Measurements from ENCODE around the gene SYK.

SYK gene

DNA sequence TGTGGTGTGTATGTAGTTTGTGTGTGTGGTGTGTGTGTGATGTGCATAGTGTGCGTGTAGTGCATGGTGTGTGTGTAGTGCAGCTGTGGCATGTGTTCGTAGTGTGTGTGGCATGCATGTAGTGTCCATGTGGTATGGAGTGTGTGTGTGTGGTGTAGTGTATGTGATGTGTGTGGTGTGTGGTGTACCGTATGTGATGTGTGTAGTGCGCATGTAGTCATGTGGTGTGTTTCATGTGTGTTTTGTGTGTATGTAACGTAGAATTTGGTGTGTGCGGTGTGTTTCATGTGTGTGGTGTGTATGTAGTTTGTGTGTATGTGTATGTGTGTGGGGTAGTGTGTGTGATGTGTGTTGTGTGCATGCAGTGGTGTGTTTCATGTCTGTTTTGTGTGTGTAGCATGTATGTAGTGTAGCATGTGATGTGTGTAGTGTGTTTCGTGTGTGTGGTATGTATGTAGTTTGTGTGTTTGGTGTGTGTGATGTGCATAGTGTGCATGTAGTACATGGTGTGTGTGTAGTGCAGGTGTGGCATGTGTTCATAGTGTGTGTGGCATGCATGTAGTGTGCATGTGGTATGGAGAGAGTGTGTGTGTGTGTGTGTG, 40.7 kb downstream of the SYK start:
- TF ChIP-seq, protein P1, sequence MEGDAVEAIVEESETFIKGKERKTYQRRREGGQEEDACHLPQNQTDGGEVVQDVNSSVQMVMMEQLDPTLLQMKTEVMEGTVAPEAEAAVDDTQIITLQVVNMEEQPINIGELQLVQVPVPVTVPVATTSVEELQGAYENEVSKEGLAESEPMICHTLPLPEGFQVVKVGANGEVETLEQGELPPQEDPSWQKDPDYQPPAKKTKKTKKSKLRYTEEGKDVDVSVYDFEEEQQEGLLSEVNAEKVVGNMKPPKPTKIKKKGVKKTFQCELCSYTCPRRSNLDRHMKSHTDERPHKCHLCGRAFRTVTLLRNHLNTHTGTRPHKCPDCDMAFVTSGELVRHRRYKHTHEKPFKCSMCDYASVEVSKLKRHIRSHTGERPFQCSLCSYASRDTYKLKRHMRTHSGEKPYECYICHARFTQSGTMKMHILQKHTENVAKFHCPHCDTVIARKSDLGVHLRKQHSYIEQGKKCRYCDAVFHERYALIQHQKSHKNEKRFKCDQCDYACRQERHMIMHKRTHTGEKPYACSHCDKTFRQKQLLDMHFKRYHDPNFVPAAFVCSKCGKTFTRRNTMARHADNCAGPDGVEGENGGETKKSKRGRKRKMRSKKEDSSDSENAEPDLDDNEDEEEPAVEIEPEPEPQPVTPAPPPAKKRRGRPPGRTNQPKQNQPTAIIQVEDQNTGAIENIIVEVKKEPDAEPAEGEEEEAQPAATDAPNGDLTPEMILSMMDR (IDR thresholded peaks at IDR 0.05), result no peak

DNA sequence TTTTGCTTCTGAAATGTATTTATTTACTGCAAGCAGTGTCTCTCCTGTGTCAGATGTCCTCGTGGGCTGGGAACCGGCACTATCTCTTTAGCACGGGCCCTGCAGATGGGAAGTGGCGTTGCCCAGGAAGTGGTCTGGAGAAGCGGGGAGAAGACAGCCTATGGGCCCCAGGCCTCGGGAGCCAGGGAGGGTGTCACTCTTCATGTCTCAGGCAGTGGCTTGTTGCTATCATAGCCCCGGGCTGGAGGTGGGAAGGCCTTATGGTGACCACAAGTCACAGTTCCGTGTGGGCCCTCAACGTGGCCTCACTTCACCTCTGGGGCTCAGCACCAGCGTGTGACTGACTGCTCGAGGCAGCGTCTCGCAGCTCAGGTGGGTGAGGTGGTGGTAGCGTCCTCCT, 41.4 kb downstream of the SYK start:
- TF ChIP-seq, protein P1 (IDR thresholded peaks at IDR 0.05), result no peak

DNA sequence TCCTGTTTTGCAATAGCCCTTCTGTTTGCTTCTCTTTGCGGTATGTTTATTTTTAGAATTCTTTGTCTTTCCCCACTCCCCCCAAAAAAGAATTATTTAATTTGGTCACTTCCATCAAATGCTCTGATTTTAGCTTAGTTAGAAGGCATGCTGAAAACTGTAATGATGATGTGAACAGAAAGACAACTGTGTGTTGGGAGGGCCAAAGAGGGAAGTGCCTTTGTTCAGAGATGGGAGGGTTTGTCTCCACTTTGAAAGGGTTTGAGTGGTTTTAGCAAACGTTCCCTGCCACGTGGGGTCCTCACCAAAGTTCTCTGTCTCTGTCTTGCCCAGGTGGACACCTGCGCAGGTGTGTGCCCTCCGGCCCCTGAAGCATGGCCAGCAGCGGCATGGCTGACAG, 41.9 kb downstream of the SYK start:
- TF ChIP-seq, protein P1 (IDR thresholded peaks at IDR 0.05), result no peak

DNA sequence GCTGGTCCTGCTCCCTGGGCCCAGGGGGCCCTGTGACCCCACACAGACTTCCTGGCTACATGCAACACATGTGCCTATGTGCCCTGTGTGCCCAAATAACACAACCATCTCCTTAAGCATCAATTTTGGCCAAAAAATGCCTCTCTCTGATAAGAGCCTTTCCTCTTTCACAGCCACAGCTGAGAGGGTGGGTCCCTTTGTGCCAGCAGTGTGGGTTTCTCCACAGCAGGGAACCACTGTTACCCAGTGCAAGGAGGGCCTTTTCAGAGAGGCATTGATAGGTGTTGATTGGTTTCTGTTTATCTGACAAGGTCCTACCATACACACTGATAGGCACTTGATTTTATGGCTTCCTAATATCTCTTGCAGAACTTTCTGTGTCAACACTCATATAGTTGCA, 42.7 kb downstream of the SYK start:
- TF ChIP-seq, protein P1 (IDR thresholded peaks at IDR 0.05), result no peak

DNA sequence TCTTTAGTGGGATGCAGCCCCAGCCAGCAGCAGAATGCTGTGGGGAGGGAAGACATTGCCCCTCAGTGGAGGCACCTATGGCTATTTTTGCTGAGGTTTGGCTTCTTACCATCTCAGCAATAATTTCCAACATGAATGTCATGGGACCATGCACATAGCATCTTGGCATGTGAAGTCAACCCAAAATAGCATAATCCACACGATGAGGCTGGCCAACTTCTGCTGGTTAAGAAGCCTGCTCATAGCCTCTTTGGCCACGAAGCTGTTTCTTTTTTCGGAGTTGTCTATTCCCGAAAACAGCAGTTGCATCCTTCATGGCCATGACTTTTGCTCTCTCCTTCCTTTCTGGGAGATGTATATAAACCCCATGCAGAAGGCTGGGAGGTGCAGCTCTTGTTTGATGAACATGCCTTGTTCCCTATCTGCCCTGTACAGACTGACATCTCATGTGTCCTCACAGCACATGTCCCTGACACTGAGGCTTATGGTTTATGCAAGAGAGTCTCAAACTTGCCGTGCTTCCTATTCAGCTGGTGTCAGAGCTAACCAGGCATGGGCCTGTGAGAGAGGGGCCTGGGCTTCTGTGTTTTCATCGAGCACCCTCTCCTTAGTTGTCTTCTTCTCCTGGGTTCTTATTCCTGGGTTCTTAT, 45.3 kb downstream of the SYK start:
- TF ChIP-seq, protein P1 (IDR thresholded peaks at IDR 0.05), result no peak

DNA sequence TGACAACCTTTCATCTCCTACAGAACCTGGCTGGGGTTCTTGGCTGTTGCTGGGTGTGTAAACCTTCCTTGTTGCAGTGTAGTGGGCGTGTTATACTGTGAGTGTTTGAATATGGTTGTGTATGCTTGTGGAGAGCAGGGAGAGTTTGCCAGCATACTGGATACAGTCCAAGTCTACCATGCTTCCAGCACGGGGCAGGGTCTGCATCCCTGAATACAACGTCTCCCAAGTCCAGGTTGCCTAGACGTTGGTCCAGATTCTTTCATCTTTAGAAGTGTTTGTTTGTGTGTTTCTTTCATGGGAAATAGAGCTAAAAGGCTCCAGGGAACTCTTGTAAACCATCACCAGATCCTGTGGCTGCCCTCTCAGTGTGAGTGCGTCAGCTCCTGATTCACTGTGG, 46.4 kb downstream of the SYK start:
- TF ChIP-seq, protein P1 (IDR thresholded peaks at IDR 0.05), result no peak

DNA sequence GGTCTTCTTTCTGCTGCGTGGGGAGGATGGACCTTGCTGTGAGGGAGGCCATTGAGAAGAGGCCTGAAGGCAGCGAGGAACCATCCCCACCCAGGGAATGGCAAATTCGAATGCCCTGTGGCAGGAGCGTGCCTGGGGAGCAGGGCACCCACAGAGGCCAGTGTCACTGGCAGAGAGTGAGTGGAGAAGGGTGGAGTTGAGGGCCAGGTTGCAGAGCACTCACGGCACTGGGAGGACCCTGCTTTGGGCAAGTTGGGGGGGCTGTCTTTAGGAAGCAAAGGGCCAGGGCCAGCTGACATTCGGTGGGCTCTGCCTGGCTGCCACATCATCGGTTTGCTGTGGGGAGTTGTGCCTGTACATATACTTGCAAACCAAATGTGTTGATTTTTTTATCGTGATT, 47.2 kb downstream of the SYK start:
- TF ChIP-seq, protein P1 (IDR thresholded peaks at IDR 0.05), result no peak

Measured in LNCAP (cell line).